Measurements from ENCODE around the gene WDR7.

Gene WDR7

GRCh38 chr18:56878711-56879110 is 227.6 kb downstream of the WDR7 start:
- no peak for DNase-seq (ENCODE audit: low read depth in 2 of 2, low spot score in 1 of 2)

- no peak for DNase-seq (ENCODE audit: low read depth in 2 of 2, low spot score in 1 of 2)
Measured at GRCh38 chr18:56884511-56884910, 233.4 kb downstream of the WDR7 start.

GRCh38 chr18:56888978-56889377 is 237.8 kb downstream of the WDR7 start:
- no peak for DNase-seq (ENCODE audit: low read depth in 2 of 2, low spot score in 1 of 2)

GRCh38 chr18:56889621-56890020 is 238.5 kb downstream of the WDR7 start:
- no peak for DNase-seq (ENCODE audit: low read depth in 2 of 2, low spot score in 1 of 2)

GRCh38 chr18:56890632-56891031 is 239.5 kb downstream of the WDR7 start:
- no peak for DNase-seq (ENCODE audit: low read depth in 2 of 2, low spot score in 1 of 2)

- DNase-seq (ENCODE audit: low read depth in 2 of 2, low spot score in 1 of 2): no peak
Measured at GRCh38 chr18:56891116-56891515, 240.0 kb downstream of the WDR7 start.

GRCh38 chr18:56891870-56892269 is 240.7 kb downstream of the WDR7 start:
- no peak for DNase-seq (ENCODE audit: low read depth in 2 of 2, low spot score in 1 of 2)

- no peak for DNase-seq (ENCODE audit: low read depth in 2 of 2, low spot score in 1 of 2)
Measured at GRCh38 chr18:56897122-56897521, 246.0 kb downstream of the WDR7 start.

GRCh38 chr18:56899660-56900059 is 248.5 kb downstream of the WDR7 start:
- DNase-seq (ENCODE audit: low read depth in 2 of 2, low spot score in 1 of 2): no peak

GRCh38 chr18:56900195-56901094 is 249.3 kb downstream of the WDR7 start:
- no peak for DNase-seq (ENCODE audit: low read depth in 2 of 2, low spot score in 1 of 2)

- no peak for DNase-seq (ENCODE audit: low read depth in 2 of 2, low spot score in 1 of 2)
Measured at GRCh38 chr18:56901919-56902318, 250.8 kb downstream of the WDR7 start.

GRCh38 chr18:56902653-56903052 is 251.5 kb downstream of the WDR7 start:
- DNase-seq (ENCODE audit: low read depth in 2 of 2, low spot score in 1 of 2): no peak

- no peak for DNase-seq (ENCODE audit: low read depth in 2 of 2, low spot score in 1 of 2)
Measured at GRCh38 chr18:56903686-56904085, 252.5 kb downstream of the WDR7 start.

- no peak for DNase-seq (ENCODE audit: low read depth in 2 of 2, low spot score in 1 of 2)
Measured at GRCh38 chr18:56907771-56908170, 256.6 kb downstream of the WDR7 start.

GRCh38 chr18:56910237-56910636 is 259.1 kb downstream of the WDR7 start:
- no peak for DNase-seq (ENCODE audit: low read depth in 2 of 2, low spot score in 1 of 2)

GRCh38 chr18:56910967-56911366 is 259.8 kb downstream of the WDR7 start:
- no peak for DNase-seq (ENCODE audit: low read depth in 2 of 2, low spot score in 1 of 2)

GRCh38 chr18:56913941-56914340 is 262.8 kb downstream of the WDR7 start:
- DNase-seq (ENCODE audit: low read depth in 2 of 2, low spot score in 1 of 2): no peak

- no peak for DNase-seq (ENCODE audit: low read depth in 2 of 2, low spot score in 1 of 2)
Measured at GRCh38 chr18:56919190-56919589, 268.0 kb downstream of the WDR7 start.

- no peak for DNase-seq (ENCODE audit: low read depth in 2 of 2, low spot score in 1 of 2)
Measured at GRCh38 chr18:56921896-56922480, 270.8 kb downstream of the WDR7 start.

- no peak for DNase-seq (ENCODE audit: low read depth in 2 of 2, low spot score in 1 of 2)
Measured at GRCh38 chr18:56926734-56927133, 275.6 kb downstream of the WDR7 start.

GRCh38 chr18:56927786-56928185 is 276.6 kb downstream of the WDR7 start:
- DNase-seq (ENCODE audit: low read depth in 2 of 2, low spot score in 1 of 2): no peak

GRCh38 chr18:56929886-56930285 is 278.7 kb downstream of the WDR7 start:
- DNase-seq (ENCODE audit: low read depth in 2 of 2, low spot score in 1 of 2): no peak

GRCh38 chr18:56933472-56933871 is 282.3 kb downstream of the WDR7 start:
- no peak for DNase-seq (ENCODE audit: low read depth in 2 of 2, low spot score in 1 of 2)
